ENCODE data around the gene OPN4. TPM values are rescaled to one million over a fixed set of nuclear protein-coding genes. Genes with fewer than 3 reads are reported as not detected.

Gene OPN4
- total RNA-seq, 1 donor from 2014 or later: not detected

GRCh38 chr10:86671419-86671818 is 17.1 kb downstream of the OPN4 start:
- Mint-ChIP-seq H3K9me3 (ENCODE audit: unreplicated experiment) (peaks cover 28% of the 10 kb centered on the region), H3K4me1 (ENCODE audit: low read depth, unreplicated experiment) (peaks cover 60% of the 10 kb centered on the region), H3K27me3 (ENCODE audit: unreplicated experiment) (peaks cover 34% of the 10 kb centered on the region), H3K36me3 (ENCODE audit: unreplicated experiment) (no peaks in the 10 kb centered on the region), H3K27ac (ENCODE audit: unreplicated experiment) (peak overlapping the region; percentile 64), H3K4me3 (ENCODE audit: unreplicated experiment) (peak overlapping the region; percentile 78)
- DNase-seq: no peak
- TF ChIP-seq CTCF (IDR thresholded peaks at IDR 0.05; ENCODE audit: partially characterized antibody, unreplicated experiment): no peak

GRCh38 chr10:86671985-86672710 is 17.8 kb downstream of the OPN4 start:
- Mint-ChIP-seq H3K27me3 (ENCODE audit: unreplicated experiment) (peaks cover 31% of the 10 kb centered on the region), H3K4me3 (ENCODE audit: unreplicated experiment) (peak overlapping the region; percentile 78), H3K9me3 (ENCODE audit: unreplicated experiment) (peaks cover 23% of the 10 kb centered on the region), H3K4me1 (ENCODE audit: low read depth, unreplicated experiment) (peaks cover 53% of the 10 kb centered on the region), H3K36me3 (ENCODE audit: unreplicated experiment) (no peaks in the 10 kb centered on the region), H3K27ac (ENCODE audit: unreplicated experiment) (peak overlapping the region; percentile 100)
- no peak for TF ChIP-seq CTCF (IDR thresholded peaks at IDR 0.05; ENCODE audit: partially characterized antibody, unreplicated experiment)
- no peak for DNase-seq

- TF ChIP-seq CTCF (IDR thresholded peaks at IDR 0.05; ENCODE audit: partially characterized antibody, unreplicated experiment): no peak
- peak overlapping the region; percentile 100 for H3K27ac Mint-ChIP-seq (ENCODE audit: unreplicated experiment)
- H3K4me1 Mint-ChIP-seq (ENCODE audit: low read depth, unreplicated experiment): peaks cover 48% of the 10 kb centered on the region
- H3K4me3 Mint-ChIP-seq (ENCODE audit: unreplicated experiment): peak overlapping the region; percentile 83
- H3K36me3 Mint-ChIP-seq (ENCODE audit: unreplicated experiment): no peaks in the 10 kb centered on the region
- peak; percentile 75 for DNase-seq
- peaks cover 23% of the 10 kb centered on the region for H3K9me3 Mint-ChIP-seq (ENCODE audit: unreplicated experiment)
- peaks cover 27% of the 10 kb centered on the region for H3K27me3 Mint-ChIP-seq (ENCODE audit: unreplicated experiment)
Measured at GRCh38 chr10:86673216-86673826, 19.0 kb downstream of the OPN4 start.

- Mint-ChIP-seq H3K36me3 (ENCODE audit: unreplicated experiment) (no peaks in the 10 kb centered on the region), H3K4me1 (ENCODE audit: low read depth, unreplicated experiment) (peaks cover 46% of the 10 kb centered on the region), H3K9me3 (ENCODE audit: unreplicated experiment) (peaks cover 19% of the 10 kb centered on the region), H3K27me3 (ENCODE audit: unreplicated experiment) (peaks cover 22% of the 10 kb centered on the region), H3K27ac (ENCODE audit: unreplicated experiment) (peak overlapping the region; percentile 100), H3K4me3 (ENCODE audit: unreplicated experiment) (peak overlapping the region; percentile 64)
- TF ChIP-seq CTCF (IDR thresholded peaks at IDR 0.05; ENCODE audit: partially characterized antibody, unreplicated experiment): no peak
- peak; percentile 75 for DNase-seq
Measured at GRCh38 chr10:86673827-86674581, 19.7 kb downstream of the OPN4 start.

Measured in glutamatergic neuron (in vitro differentiated cells).